ENCODE data around the gene CHST7.

The CHST7 gene

DNA sequence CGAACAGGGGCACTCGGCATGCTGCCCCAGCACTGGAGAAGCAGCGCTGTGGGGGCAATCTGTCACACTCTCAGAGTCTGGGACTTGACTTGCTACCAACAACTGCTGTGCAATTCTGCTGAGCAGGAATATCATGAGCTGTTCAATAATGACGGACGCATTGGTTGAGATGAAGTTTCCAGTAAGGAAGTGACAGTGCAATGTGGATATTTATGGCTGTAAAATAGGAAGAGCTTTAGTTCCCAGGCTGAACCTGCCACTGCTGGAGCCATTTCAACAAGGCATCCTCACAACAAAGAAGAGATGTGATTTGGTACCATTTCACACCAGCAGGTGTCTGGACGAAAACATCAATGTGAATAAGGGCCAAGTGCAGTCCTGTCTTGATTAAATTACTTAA, 24.2 kb downstream of the CHST7 start:
- Histone ChIP-seq H3K4me2 (ENCODE audit: low read length) (peak overlapping the region; percentile 62), H3K36me3 (replicated peaks; ENCODE audit: low read depth, low read length) (peaks cover 4% of the 10 kb centered on the region), H3K27ac (ENCODE audit: low read length) (no peak overlapping the region), H3K4me3 (ENCODE audit: low read length) (peak overlapping the region; percentile 27; the same call in 1 of the 2 replicates), H3K4me1 (ENCODE audit: low read length) (peaks cover 22% of the 10 kb centered on the region), H3K9ac (ENCODE audit: low read length) (no peak overlapping the region), H3K9me3 (ENCODE audit: insufficient read depth, low read length) (no peaks in the 10 kb centered on the region), H3K27me3 (ENCODE audit: low read depth, low read length) (no peaks in the 10 kb centered on the region), H3K79me2 (ENCODE audit: low read length) (no peaks in the 10 kb centered on the region), H2AFZ (ENCODE audit: low read depth, low read length) (no peak overlapping the region), H4K20me1 (ENCODE audit: insufficient read depth, low read length) (0 out of 2 replicates have a peak, but pooled peaks cover 6% of the 10 kb centered on the region)
- no peak for TF ChIP-seq EZH2phosphoT487 (IDR thresholded peaks at IDR 0.05; ENCODE audit: low read depth)
- TF ChIP-seq, protein P1, sequence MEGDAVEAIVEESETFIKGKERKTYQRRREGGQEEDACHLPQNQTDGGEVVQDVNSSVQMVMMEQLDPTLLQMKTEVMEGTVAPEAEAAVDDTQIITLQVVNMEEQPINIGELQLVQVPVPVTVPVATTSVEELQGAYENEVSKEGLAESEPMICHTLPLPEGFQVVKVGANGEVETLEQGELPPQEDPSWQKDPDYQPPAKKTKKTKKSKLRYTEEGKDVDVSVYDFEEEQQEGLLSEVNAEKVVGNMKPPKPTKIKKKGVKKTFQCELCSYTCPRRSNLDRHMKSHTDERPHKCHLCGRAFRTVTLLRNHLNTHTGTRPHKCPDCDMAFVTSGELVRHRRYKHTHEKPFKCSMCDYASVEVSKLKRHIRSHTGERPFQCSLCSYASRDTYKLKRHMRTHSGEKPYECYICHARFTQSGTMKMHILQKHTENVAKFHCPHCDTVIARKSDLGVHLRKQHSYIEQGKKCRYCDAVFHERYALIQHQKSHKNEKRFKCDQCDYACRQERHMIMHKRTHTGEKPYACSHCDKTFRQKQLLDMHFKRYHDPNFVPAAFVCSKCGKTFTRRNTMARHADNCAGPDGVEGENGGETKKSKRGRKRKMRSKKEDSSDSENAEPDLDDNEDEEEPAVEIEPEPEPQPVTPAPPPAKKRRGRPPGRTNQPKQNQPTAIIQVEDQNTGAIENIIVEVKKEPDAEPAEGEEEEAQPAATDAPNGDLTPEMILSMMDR (IDR thresholded peaks at IDR 0.05; ENCODE audit: low read depth, low read length), result no peak

DNA sequence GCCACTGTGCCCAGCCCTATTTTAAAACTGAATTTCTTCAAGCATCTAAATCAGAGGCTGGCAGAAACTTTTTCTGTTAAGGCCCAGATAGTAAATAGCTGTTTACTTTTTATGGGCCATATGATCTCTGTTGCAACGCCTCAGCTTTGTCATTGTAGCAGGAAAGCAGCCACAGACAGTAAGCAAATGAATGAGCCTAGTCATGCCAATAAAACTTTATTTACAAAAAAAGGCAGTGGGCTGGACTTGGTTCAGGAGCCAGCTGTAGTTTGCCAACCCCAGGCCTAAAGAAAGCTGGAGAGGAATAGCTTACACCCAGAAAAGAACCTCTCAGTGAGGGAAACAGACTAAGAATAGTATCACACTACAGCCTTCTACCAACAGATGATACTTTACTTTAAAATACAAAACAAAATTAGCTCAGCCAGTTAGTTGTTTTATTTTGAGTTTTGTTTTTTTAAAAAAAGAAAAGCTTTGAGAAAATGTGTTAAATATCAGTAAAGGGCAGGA, 25.5 kb downstream of the CHST7 start:
- Histone ChIP-seq H3K27me3 (ENCODE audit: low read depth, low read length) (no peaks in the 10 kb centered on the region), H3K79me2 (ENCODE audit: low read length) (no peaks in the 10 kb centered on the region), H3K4me3 (ENCODE audit: low read length) (no peak overlapping the region), H3K4me1 (ENCODE audit: low read length) (peaks cover 27% of the 10 kb centered on the region), H2AFZ (ENCODE audit: low read depth, low read length) (no peak overlapping the region), H3K9me3 (ENCODE audit: insufficient read depth, low read length) (no peaks in the 10 kb centered on the region), H4K20me1 (ENCODE audit: insufficient read depth, low read length) (0 out of 2 replicates have a peak, but pooled peaks cover 6% of the 10 kb centered on the region), H3K27ac (ENCODE audit: low read length) (no peak overlapping the region), H3K9ac (ENCODE audit: low read length) (no peak overlapping the region), H3K4me2 (ENCODE audit: low read length) (no peak overlapping the region), H3K36me3 (replicated peaks; ENCODE audit: low read depth, low read length) (peaks cover 5% of the 10 kb centered on the region)
- TF ChIP-seq, protein P1 (IDR thresholded peaks at IDR 0.05; ENCODE audit: low read depth, low read length), result no peak
- TF ChIP-seq EZH2phosphoT487 (IDR thresholded peaks at IDR 0.05; ENCODE audit: low read depth), result no peak

DNA sequence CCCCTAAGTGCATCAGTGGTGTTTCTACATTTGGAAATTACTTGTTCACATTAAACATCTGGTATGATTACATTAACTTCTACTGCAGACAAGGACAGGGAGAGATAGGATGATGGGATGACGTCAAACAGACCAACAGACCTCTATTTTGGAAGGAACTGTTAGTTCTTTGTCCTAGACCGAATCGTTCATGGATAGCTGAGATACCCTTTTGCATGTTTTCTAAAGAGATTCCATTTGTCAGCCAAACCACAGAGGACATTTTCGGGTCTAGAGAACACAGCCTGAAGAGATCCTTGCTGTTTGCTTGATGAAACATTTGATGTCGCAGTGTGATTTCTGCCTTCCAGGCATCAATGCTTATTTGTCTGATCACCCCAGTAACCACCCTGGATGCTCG, 27.7 kb downstream of the CHST7 start:
- no peaks in the 10 kb centered on the region for H3K79me2 ChIP-seq (ENCODE audit: low read length)
- TF ChIP-seq, protein P1 (IDR thresholded peaks at IDR 0.05; ENCODE audit: low read depth, low read length), result no peak
- TF ChIP-seq EZH2phosphoT487 (IDR thresholded peaks at IDR 0.05; ENCODE audit: low read depth), result no peak
- H4K20me1 ChIP-seq (ENCODE audit: insufficient read depth, low read length), result 0 out of 2 replicates have a peak, but pooled peaks cover 6% of the 10 kb centered on the region
- no peak overlapping the region for H3K4me2 ChIP-seq (ENCODE audit: low read length)
- H2AFZ ChIP-seq (ENCODE audit: low read depth, low read length), result no peak overlapping the region
- peaks cover 5% of the 10 kb centered on the region for H3K36me3 ChIP-seq (replicated peaks; ENCODE audit: low read depth, low read length)
- H3K27ac ChIP-seq (ENCODE audit: low read length), result no peak overlapping the region
- no peaks in the 10 kb centered on the region for H3K9me3 ChIP-seq (ENCODE audit: insufficient read depth, low read length)
- no peak overlapping the region for H3K9ac ChIP-seq (ENCODE audit: low read length)
- no peak overlapping the region for H3K4me3 ChIP-seq (ENCODE audit: low read length)
- no peaks in the 10 kb centered on the region for H3K27me3 ChIP-seq (ENCODE audit: low read depth, low read length)
- H3K4me1 ChIP-seq (ENCODE audit: low read length), result peaks cover 27% of the 10 kb centered on the region

DNA sequence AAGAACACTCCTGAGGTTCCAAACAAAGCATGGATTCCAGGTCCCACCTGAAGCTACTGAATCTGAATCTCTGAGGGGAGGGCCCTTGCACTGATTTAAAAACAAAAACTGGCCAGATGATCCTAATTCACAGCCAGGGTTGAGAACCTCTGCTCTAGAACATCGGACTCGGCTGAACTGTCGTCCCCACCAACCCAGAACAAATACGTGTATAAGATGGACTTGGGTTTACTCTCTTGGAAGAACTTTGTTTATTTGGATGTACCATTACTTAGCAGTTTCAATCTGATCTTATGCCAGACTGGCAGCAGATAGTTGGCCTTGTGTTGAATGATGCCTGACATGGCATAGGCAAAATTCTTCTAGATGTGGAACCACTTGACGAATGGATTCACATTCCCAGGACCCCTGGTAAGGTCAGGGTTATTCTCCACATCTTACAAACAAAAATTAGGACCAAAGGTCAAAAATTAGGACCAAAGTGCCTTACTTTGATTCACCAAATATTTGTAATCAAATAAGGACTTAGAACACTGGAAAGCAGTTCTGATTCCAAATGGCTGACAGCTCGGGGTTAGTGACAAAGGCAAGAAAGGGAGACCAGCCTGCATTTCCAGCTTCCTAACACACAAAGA, 29.0 kb downstream of the CHST7 start:
- Histone ChIP-seq H2AFZ (ENCODE audit: low read depth, low read length) (no peak overlapping the region), H4K20me1 (ENCODE audit: insufficient read depth, low read length) (0 out of 2 replicates have a peak, but pooled peaks cover 1% of the 10 kb centered on the region), H3K79me2 (ENCODE audit: low read length) (no peaks in the 10 kb centered on the region), H3K4me3 (ENCODE audit: low read length) (no peak overlapping the region), H3K27ac (ENCODE audit: low read length) (no peak overlapping the region), H3K9ac (ENCODE audit: low read length) (no peak overlapping the region), H3K36me3 (replicated peaks; ENCODE audit: low read depth, low read length) (peaks cover 5% of the 10 kb centered on the region), H3K9me3 (ENCODE audit: insufficient read depth, low read length) (no peaks in the 10 kb centered on the region), H3K27me3 (ENCODE audit: low read depth, low read length) (no peaks in the 10 kb centered on the region), H3K4me2 (ENCODE audit: low read length) (no peak overlapping the region), H3K4me1 (ENCODE audit: low read length) (peaks cover 17% of the 10 kb centered on the region)
- TF ChIP-seq, protein P1 (IDR thresholded peaks at IDR 0.05; ENCODE audit: low read depth, low read length), result no peak
- TF ChIP-seq EZH2phosphoT487 (IDR thresholded peaks at IDR 0.05; ENCODE audit: low read depth), result no peak
